ENCODE results near the gene CADM3.

CADM3 gene

DNA sequence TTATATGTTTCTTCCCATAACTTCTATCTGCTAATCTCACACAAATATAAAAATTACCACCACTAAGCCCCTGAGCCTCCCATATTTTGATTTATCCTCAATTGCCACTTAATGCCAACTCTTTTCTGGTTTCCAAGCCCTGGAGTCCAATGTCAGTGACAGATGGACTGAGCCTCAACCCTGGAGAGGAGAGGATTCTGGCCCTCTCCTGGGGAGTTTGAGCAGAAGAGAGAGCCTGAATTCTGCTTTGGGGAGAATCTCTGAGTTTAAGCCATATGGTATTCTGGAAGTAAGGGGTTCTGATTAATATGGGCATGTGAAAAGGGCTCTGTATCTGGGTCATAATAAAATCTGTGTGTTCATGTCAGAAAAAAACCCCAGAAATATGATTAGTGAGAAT, 8.5 kb downstream of the CADM3 start:
- TF ChIP-seq GLIS3 (CRISPR knock-in tag; IDR thresholded peaks at IDR 0.05) (no peak), RARB (CRISPR knock-in tag; IDR thresholded peaks at IDR 0.05) (no peak)
- TF ChIP-seq, protein P1, sequence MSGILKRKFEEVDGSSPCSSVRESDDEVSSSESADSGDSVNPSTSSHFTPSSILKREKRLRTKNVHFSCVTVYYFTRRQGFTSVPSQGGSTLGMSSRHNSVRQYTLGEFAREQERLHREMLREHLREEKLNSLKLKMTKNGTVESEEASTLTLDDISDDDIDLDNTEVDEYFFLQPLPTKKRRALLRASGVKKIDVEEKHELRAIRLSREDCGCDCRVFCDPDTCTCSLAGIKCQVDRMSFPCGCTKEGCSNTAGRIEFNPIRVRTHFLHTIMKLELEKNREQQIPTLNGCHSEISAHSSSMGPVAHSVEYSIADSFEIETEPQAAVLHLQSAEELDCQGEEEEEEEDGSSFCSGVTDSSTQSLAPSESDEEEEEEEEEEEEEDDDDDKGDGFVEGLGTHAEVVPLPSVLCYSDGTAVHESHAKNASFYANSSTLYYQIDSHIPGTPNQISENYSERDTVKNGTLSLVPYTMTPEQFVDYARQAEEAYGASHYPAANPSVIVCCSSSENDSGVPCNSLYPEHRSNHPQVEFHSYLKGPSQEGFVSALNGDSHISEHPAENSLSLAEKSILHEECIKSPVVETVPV (CRISPR knock-in tag; IDR thresholded peaks at IDR 0.05) = no peak
- ATAC-seq = no peak

DNA sequence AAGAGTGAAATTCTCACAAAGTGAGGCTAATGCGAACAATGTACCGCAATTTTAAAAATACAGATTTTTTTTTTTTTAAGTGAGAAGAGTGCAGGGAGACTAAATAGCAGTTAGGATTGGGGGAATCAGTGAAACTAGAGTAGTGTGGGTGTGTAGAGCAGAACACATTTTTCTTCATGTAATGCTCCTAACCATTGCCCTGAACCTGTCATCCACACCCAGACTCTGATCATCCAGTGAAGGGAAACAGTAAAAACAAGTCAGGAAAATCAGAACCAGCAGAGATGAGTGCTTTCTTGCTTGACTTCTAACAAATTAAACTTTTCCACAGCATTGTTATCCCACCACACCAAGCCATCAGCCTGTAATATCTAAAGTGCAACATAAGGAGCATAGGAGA, 9.1 kb downstream of the CADM3 start:
- no peak for TF ChIP-seq TOX (CRISPR knock-in tag; IDR thresholded peaks at IDR 0.05; ENCODE audit: borderline replicate concordance)
- ATAC-seq = no peak

- TF ChIP-seq GLIS3 (CRISPR knock-in tag; IDR thresholded peaks at IDR 0.05) = no peak
- no peak for ATAC-seq
These were observed 10.1 kb downstream of the CADM3 start for GRCh38 chr1:159181328-159182024.

DNA sequence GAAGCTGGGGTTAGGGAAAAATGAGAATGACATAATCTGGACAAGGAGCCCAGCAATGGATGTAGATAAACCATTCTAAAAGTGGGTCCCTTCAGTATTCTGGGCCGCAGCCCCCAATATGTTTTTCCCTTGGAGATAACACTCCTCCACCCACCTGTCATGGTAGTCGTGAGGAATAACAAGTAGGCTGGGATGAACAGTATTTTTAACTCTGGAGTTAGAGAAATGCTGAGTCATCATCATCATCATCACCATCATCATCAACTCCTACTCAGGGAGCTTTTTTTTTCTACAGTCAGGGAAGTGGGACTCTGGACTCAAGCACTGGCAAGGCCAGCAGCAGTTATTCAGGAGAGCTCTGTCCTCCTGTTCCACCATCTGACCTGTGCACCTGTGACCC, 12.8 kb downstream of the CADM3 start:
- TF ChIP-seq ZFP3 (CRISPR knock-in tag; IDR thresholded peaks at IDR 0.05) (no peak), ZNF70 (CRISPR knock-in tag; IDR thresholded peaks at IDR 0.05) (no peak), SNAI2 (CRISPR knock-in tag; IDR thresholded peaks at IDR 0.05) (no peak), CSDC2 (CRISPR knock-in tag; IDR thresholded peaks at IDR 0.05) (no peak), ZNF8 (CRISPR knock-in tag; IDR thresholded peaks at IDR 0.05) (no peak), TCF4 (CRISPR knock-in tag; IDR thresholded peaks at IDR 0.05; ENCODE audit: borderline replicate concordance) (no peak), BACH2 (CRISPR knock-in tag; IDR thresholded peaks at IDR 0.05; ENCODE audit: borderline replicate concordance) (no peak), TOX (CRISPR knock-in tag; IDR thresholded peaks at IDR 0.05; ENCODE audit: borderline replicate concordance) (no peak), ZC3H10 (CRISPR knock-in tag; IDR thresholded peaks at IDR 0.05) (no peak), ARNTL (CRISPR knock-in tag; IDR thresholded peaks at IDR 0.05; ENCODE audit: borderline replicate concordance, low read depth) (no peak), GLIS3 (CRISPR knock-in tag; IDR thresholded peaks at IDR 0.05) (no peak), ZFP30 (CRISPR knock-in tag; IDR thresholded peaks at IDR 0.05) (no peak), ZNF565 (CRISPR knock-in tag; conservative IDR thresholded peaks at IDR 0.05; ENCODE audit: low read depth) (no peak), ISL1 (CRISPR knock-in tag; IDR thresholded peaks at IDR 0.05) (no peak)
- TF ChIP-seq, protein P2, sequence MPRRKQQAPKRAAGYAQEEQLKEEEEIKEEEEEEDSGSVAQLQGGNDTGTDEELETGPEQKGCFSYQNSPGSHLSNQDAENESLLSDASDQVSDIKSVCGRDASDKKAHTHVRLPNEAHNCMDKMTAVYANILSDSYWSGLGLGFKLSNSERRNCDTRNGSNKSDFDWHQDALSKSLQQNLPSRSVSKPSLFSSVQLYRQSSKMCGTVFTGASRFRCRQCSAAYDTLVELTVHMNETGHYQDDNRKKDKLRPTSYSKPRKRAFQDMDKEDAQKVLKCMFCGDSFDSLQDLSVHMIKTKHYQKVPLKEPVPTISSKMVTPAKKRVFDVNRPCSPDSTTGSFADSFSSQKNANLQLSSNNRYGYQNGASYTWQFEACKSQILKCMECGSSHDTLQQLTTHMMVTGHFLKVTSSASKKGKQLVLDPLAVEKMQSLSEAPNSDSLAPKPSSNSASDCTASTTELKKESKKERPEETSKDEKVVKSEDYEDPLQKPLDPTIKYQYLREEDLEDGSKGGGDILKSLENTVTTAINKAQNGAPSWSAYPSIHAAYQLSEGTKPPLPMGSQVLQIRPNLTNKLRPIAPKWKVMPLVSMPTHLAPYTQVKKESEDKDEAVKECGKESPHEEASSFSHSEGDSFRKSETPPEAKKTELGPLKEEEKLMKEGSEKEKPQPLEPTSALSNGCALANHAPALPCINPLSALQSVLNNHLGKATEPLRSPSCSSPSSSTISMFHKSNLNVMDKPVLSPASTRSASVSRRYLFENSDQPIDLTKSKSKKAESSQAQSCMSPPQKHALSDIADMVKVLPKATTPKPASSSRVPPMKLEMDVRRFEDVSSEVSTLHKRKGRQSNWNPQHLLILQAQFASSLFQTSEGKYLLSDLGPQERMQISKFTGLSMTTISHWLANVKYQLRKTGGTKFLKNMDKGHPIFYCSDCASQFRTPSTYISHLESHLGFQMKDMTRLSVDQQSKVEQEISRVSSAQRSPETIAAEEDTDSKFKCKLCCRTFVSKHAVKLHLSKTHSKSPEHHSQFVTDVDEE (CRISPR knock-in tag; IDR thresholded peaks at IDR 0.05) = no peak
- TF ChIP-seq, protein P1 (CRISPR knock-in tag; IDR thresholded peaks at IDR 0.05) = no peak
- TF ChIP-seq, protein P3, sequence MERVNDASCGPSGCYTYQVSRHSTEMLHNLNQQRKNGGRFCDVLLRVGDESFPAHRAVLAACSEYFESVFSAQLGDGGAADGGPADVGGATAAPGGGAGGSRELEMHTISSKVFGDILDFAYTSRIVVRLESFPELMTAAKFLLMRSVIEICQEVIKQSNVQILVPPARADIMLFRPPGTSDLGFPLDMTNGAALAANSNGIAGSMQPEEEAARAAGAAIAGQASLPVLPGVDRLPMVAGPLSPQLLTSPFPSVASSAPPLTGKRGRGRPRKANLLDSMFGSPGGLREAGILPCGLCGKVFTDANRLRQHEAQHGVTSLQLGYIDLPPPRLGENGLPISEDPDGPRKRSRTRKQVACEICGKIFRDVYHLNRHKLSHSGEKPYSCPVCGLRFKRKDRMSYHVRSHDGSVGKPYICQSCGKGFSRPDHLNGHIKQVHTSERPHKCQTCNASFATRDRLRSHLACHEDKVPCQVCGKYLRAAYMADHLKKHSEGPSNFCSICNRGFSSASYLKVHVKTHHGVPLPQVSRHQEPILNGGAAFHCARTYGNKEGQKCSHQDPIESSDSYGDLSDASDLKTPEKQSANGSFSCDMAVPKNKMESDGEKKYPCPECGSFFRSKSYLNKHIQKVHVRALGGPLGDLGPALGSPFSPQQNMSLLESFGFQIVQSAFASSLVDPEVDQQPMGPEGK (CRISPR knock-in tag; IDR thresholded peaks at IDR 0.05; ENCODE audit: borderline replicate concordance) = no peak
- no peak for ATAC-seq

DNA sequence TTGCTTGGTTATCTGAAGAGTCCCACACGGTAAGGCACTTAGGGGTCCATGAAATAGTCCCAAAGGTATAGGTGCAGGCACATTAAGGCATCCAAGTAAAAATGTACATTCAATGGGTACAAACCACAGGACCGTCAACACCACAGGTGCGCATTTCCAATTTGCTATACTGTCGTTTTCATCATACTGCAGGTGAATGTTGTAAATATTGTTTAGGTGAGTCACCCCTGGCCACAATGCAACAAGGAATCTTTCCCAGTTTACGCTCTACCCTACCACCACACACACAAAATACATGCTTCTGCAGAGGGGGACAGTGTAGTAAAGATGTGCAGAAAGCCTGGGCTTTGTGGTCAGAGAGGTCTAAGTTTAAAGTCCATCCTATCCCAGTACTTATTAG, 13.7 kb downstream of the CADM3 start:
- TF ChIP-seq PPARA (CRISPR knock-in tag; IDR thresholded peaks at IDR 0.05; ENCODE audit: borderline replicate concordance) (no peak), ISL1 (CRISPR knock-in tag; IDR thresholded peaks at IDR 0.05) (no peak), TCF4 (CRISPR knock-in tag; IDR thresholded peaks at IDR 0.05; ENCODE audit: borderline replicate concordance) (no peak), OSR1 (CRISPR knock-in tag; IDR thresholded peaks at IDR 0.05) (no peak), RARB (CRISPR knock-in tag; IDR thresholded peaks at IDR 0.05) (no peak), ZNF70 (CRISPR knock-in tag; IDR thresholded peaks at IDR 0.05) (no peak), ZC3H10 (CRISPR knock-in tag; IDR thresholded peaks at IDR 0.05) (no peak), GLIS3 (CRISPR knock-in tag; IDR thresholded peaks at IDR 0.05) (no peak), ZFP30 (CRISPR knock-in tag; IDR thresholded peaks at IDR 0.05) (no peak), ARNTL (CRISPR knock-in tag; IDR thresholded peaks at IDR 0.05; ENCODE audit: borderline replicate concordance, low read depth) (no peak), BACH2 (CRISPR knock-in tag; IDR thresholded peaks at IDR 0.05; ENCODE audit: borderline replicate concordance) (no peak), ZNF565 (CRISPR knock-in tag; conservative IDR thresholded peaks at IDR 0.05; ENCODE audit: low read depth) (no peak)
- TF ChIP-seq, protein P2 (CRISPR knock-in tag; IDR thresholded peaks at IDR 0.05) = no peak
- TF ChIP-seq, protein P1 (CRISPR knock-in tag; IDR thresholded peaks at IDR 0.05) = no peak
- ATAC-seq = no peak

All from SK-N-SH treated with all-trans-retinoic acid at 6 μM for 48 hours (cell line).